Esophagus muscularis mucosa (tissue), 4 donors: ENCODE data around the gene KANSL3. TPM values are rescaled to one million over a fixed set of nuclear protein-coding genes. Genes with fewer than 3 reads are reported as not detected.

Experiments
- DNase-seq: peaks from one replicate; pipeline ENCODE4 v3.0.0-alpha.2; 2017; ENCODE audit errors: extremely low spot score
- H3K27ac ChIP-seq, 4 donors: fragments of 200-600 bp; sonication (generic); replicated peaks in 1 of 4; 1 replicate in 3 of 4; 2 replicates in 1 of 4; pipeline ENCODE4 v1.5.1; 2016 to 2019; ENCODE audit warnings: mild to moderate bottlenecking in 1 of 4
- H3K27me3 ChIP-seq, 4 donors: fragments of 200-600 bp; sonication (generic); one replicate each; pipeline versions ENCODE4 v1.5.1 to v1.6.0; 2016 to 2019
- H3K36me3 ChIP-seq, 4 donors: fragments of 200-600 bp; sonication (generic); one replicate each; pipeline ENCODE4 v1.5.1; 2016 to 2019
- H3K4me1 ChIP-seq, 4 donors: fragments of 200-600 bp; sonication (generic); one replicate each; pipeline ENCODE4 v1.5.1; 2016 to 2019
- H3K4me3 ChIP-seq, 4 donors: fragments of 200-600 bp; sonication (generic); 1 replicate in 2 of 4; 2 replicates in 2 of 4; pipeline ENCODE4 v1.5.1; 2016 to 2019; ENCODE audit warnings: mild to moderate bottlenecking in 4 of 4, moderate library complexity in 1 of 4
- H3K9me3 ChIP-seq, 4 donors: fragments of 200-600 bp; sonication (generic); 1 replicate in 3 of 4; 2 replicates in 1 of 4; pipeline ENCODE4 v1.5.1; 2016 to 2019
- EP300 ChIP-seq: sonication (generic); formaldehyde crosslinking; IDR thresholded peaks from one replicate; pipeline ENCODE4 v1.6.1; 2017; ENCODE audit warnings: antibody characterized with exemption
- POLR2A ChIP-seq: fragments of 450-650 bp; IDR thresholded peaks from one replicate; pipeline ENCODE4 v1.6.1; 2017; ENCODE audit warnings: antibody characterized with exemption, moderate library complexity, mild to moderate bottlenecking, low read depth
- POLR2AphosphoS5 ChIP-seq, 2 donors: sonication (generic); formaldehyde crosslinking; IDR thresholded peaks; one replicate each; pipeline ENCODE4 v1.6.1; 2017; ENCODE audit warnings: antibody characterized with exemption in 2 of 2
- WGBS: methylation state at CpG from one replicate; pipeline ENCODE4 v1.1.5; 2018; 5-methylcytosine and 5-hydroxymethylcytosine counted together
- intact Hi-C: fragments of 100-400 bp; cut with DNase I; formaldehyde crosslinking; loops from one replicate; pipeline ENCODE4 v1.15.1; 2023
- total RNA-seq, 4 donors: library from RNA; depleted of rRNA; stranded (reverse); fragments of >200 nt; gene quantifications; one replicate each; pipeline versions ENCODE4 v1.1.0 to v1.2.1, GENCODE V29; 2016
- TF ChIP-seq, protein P1 (sequence below), 3 experiments: fragments of 200-600 bp in 2 of 3; fragments of 450-650 bp in 1 of 3; sonication (generic) in 2 of 3; IDR thresholded peaks; one replicate each; pipeline ENCODE4 v1.5.1; 2017 to 2019; ENCODE audit warnings: antibody characterized with exemption in 3 of 3, mild to moderate bottlenecking in 2 of 3, moderate library complexity in 1 of 3

KANSL3 gene
- total RNA-seq, 4 donors from 2014 or later, result 54.2 to 63.1 (median 59.5) TPM

DNA sequence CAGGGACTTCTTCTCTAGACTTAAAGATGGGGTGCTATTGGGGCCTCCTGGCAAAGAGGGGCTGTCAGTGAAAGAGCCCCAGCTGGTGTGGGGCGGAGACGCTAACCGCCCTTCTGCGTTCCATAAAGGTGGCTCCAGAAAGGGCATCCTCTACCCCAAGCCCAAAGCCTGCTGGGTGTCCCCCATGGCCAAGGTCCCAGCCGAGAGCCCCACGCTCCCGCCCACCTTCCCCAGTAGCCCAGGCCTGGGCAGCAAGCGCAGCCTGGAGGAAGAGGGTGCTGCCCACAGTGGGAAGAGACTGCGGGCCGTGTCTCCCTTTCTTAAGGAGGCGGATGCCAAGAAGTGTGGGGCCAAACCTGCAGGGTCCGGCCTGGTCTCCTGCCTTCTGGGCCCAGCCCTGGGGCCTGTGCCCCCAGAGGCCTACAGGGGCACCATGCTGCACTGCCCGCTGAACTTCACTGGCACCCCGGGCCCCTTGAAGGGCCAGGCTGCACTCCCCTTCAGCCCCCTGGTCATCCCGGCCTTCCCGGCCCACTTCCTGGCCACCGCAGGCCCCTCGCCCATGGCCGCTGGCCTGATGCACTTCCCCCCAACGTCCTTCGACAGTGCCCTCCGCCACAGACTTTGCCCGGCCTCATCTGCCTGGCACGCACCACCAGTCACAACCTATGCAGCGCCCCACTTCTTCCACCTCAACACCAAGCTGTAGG lies 86.4 kb downstream of the KANSL3 start:
- intact Hi-C loops, result loop anchor here (5.0 kb wide), 2 partner anchors 39 to 144 kb away; no protein-coding TSS in a partner anchor
- Histone ChIP-seq H3K9me3 (no peaks in the 10 kb centered on the region), H3K27ac (no peak overlapping the region), H3K4me3 (no peak overlapping the region), H3K4me1 (peaks cover 8 to 44% (median 30%) of the 10 kb centered on the region in 4 donors), H3K36me3 (peaks cover 27 to 68% (median 59%) of the 10 kb centered on the region in 4 donors), H3K27me3 (no peaks in the 10 kb centered on the region)
- DNase-seq, result no peak
- TF ChIP-seq EP300, result no peak
- TF ChIP-seq, protein P1, sequence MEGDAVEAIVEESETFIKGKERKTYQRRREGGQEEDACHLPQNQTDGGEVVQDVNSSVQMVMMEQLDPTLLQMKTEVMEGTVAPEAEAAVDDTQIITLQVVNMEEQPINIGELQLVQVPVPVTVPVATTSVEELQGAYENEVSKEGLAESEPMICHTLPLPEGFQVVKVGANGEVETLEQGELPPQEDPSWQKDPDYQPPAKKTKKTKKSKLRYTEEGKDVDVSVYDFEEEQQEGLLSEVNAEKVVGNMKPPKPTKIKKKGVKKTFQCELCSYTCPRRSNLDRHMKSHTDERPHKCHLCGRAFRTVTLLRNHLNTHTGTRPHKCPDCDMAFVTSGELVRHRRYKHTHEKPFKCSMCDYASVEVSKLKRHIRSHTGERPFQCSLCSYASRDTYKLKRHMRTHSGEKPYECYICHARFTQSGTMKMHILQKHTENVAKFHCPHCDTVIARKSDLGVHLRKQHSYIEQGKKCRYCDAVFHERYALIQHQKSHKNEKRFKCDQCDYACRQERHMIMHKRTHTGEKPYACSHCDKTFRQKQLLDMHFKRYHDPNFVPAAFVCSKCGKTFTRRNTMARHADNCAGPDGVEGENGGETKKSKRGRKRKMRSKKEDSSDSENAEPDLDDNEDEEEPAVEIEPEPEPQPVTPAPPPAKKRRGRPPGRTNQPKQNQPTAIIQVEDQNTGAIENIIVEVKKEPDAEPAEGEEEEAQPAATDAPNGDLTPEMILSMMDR (IDR thresholded peaks at IDR 0.05), result no peak
- no peak for TF ChIP-seq POLR2AphosphoS5 (IDR thresholded peaks at IDR 0.05)
- no peak for TF ChIP-seq POLR2A
- 94% methylated on average over 13 of the region's 25 CpGs for WGBS

DNA sequence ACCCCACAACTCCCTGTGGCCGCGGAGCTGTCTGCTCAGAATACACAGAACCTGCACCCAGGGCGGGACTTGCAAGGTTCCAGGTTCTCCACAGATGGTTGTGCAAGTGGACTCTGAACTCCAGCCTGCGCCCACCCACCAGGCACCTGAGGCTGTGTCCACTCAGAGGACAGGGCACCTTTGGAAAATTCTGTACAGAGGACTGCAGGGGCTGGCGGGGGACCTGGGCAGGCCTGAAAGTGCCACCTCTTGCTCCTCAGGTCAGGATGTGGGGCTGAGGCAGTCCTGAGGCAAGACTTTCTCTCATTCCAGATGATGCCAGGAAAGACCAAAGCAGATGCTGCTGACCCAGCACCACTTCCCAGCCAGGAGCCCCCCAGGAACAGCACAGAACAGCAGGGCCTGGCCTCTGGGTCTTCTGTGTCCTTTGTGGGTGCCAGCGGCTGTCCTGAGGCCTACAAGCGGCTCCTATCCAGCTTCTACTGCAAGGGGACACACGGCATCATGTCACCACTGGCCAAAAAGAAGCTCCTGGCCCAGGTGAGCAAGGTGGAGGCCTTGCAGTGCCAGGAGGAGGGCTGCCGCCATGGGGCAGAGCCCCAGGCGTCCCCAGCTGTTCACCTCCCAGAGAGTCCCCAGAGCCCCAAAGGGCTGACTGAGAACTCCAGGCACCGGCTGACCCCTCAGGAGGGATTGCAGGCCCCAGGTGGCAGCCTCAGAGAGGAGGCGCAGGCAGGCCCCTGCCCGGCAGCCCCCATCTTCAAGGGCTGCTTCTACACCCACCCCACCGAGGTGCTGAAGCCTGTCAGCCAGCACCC lies 87.1 kb downstream of the KANSL3 start:
- TF ChIP-seq EP300 (no peak), POLR2AphosphoS5 (IDR thresholded peaks at IDR 0.05) (no peak), POLR2A (no peak)
- TF ChIP-seq, protein P1 (IDR thresholded peaks at IDR 0.05), result no peak
- no peak for DNase-seq
- 100% methylated on average over 3 of the region's 14 CpGs for WGBS
- intact Hi-C loops, result loop anchor here (5.0 kb wide), 2 partner anchors 39 to 144 kb away; no protein-coding TSS in a partner anchor
- Histone ChIP-seq H3K36me3 (peaks cover 27 to 69% (median 60%) of the 10 kb centered on the region in 4 donors), H3K9me3 (no peaks in the 10 kb centered on the region), H3K27me3 (no peaks in the 10 kb centered on the region), H3K27ac (no peak overlapping the region), H3K4me1 (peaks cover 15 to 49% (median 33%) of the 10 kb centered on the region in 4 donors), H3K4me3 (no peak overlapping the region)

- TF ChIP-seq EP300, result no peak
- TF ChIP-seq, protein P1 (IDR thresholded peaks at IDR 0.05), result peak; percentile 34 to 69 (median 48)
- WGBS, result 91% methylated on average over 30 of the region's 61 CpGs
- Histone ChIP-seq H3K4me1 (peaks cover 17 to 49% (median 33%) of the 10 kb centered on the region in 4 donors), H3K36me3 (peaks cover 27 to 77% (median 64%) of the 10 kb centered on the region in 4 donors), H3K4me3 (no peak overlapping the region), H3K27ac (peak overlapping the region in 2 of 4 donors; percentile 8 to 34), H3K27me3 (no peaks in the 10 kb centered on the region), H3K9me3 (no peaks in the 10 kb centered on the region)
- DNase-seq, result no peak
- intact Hi-C loops, result loop anchor here (5.0 kb wide), 2 partner anchors 38 to 143 kb away; no protein-coding TSS in a partner anchor
These were observed 87.9 kb downstream of the KANSL3 start for GRCh38 chr2:96549967-96550786.

DNA sequence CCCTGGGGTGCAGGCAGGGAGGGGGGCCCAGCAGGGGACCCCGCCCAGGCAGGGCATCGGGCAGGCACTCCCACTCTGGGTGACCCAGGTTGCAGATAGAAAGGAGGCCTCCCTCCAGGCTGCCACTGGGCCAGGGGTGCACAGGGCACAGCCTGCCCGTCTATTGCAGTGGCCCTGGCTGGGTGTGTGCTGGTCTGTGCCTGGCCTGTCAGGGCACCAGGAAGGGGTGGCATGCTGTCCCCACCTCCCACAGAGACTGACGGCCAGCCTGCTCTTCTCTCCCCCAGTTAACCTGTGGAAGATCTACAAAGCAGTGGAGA lies 88.7 kb downstream of the KANSL3 start:
- intact Hi-C loops, result no loop called here
- no peaks in the 10 kb centered on the region for H3K9me3 ChIP-seq
- H3K27ac ChIP-seq, result no peak overlapping the region
- H3K4me3 ChIP-seq, result no peak overlapping the region
- TF ChIP-seq, protein P1 (IDR thresholded peaks at IDR 0.05), result no peak
- no peak for TF ChIP-seq POLR2A
- TF ChIP-seq POLR2AphosphoS5 (IDR thresholded peaks at IDR 0.05), result no peak
- TF ChIP-seq EP300, result no peak
- WGBS, result 71% methylated on average over 2 of the region's 4 CpGs
- peaks cover 15 to 44% (median 29%) of the 10 kb centered on the region in 4 donors for H3K4me1 ChIP-seq
- H3K36me3 ChIP-seq, result peaks cover 27 to 79% (median 65%) of the 10 kb centered on the region in 4 donors
- H3K27me3 ChIP-seq, result no peaks in the 10 kb centered on the region
- DNase-seq, result no peak
